ENCODE measurements around the gene TIAM2.

Gene TIAM2

DNA sequence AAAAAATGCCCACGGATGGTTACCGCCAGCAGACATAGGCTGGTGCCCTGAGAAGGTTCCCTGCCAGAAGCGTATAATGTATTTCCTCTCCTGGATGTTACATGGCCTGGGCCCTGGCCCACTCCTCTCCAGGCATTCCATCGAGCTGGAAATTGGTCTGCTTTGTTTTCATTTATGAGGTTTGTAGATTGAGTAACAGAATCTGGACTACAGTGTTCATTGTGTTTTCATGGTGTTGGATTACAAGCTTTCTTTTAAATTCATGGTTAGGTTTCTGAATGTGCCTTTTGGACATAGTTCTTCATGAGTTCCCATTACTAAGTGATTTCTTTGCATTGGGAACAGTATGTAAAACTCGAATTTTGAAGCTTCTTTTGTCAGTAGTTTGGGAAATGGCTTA, 6.4 kb downstream of the TIAM2 start:
- no peak for DNase-seq (ENCODE audit: extremely low read depth, low read depth)
- TF ChIP-seq, protein P1, sequence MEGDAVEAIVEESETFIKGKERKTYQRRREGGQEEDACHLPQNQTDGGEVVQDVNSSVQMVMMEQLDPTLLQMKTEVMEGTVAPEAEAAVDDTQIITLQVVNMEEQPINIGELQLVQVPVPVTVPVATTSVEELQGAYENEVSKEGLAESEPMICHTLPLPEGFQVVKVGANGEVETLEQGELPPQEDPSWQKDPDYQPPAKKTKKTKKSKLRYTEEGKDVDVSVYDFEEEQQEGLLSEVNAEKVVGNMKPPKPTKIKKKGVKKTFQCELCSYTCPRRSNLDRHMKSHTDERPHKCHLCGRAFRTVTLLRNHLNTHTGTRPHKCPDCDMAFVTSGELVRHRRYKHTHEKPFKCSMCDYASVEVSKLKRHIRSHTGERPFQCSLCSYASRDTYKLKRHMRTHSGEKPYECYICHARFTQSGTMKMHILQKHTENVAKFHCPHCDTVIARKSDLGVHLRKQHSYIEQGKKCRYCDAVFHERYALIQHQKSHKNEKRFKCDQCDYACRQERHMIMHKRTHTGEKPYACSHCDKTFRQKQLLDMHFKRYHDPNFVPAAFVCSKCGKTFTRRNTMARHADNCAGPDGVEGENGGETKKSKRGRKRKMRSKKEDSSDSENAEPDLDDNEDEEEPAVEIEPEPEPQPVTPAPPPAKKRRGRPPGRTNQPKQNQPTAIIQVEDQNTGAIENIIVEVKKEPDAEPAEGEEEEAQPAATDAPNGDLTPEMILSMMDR (IDR thresholded peaks at IDR 0.05; ENCODE audit: low read depth, low read length, missing control alignments) = no peak

DNA sequence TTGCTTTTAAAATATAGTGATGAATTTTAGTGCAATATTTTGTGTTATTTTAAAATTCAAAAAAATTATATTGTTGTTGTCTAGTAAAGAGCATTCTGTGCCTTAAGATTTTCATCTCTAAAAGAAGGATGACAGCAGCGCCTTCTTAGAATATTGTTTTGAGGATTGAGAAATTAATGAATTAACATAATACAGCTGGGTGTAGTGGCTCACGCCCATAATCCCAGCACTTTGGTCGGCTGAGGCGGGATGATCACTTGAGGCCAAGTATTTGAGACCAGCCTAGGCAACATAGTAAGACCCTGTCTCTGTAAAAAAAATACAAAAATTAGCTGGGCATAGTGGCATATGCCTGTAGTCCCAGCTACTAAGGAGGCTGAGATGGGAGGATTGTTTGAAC, 6.8 kb downstream of the TIAM2 start:
- TF ChIP-seq, protein P1 (IDR thresholded peaks at IDR 0.05; ENCODE audit: low read depth, low read length, missing control alignments) = no peak
- DNase-seq (ENCODE audit: extremely low read depth, low read depth) = no peak
- no peak overlapping the region for H3K4me3 ChIP-seq (replicated peaks; ENCODE audit: low read depth, low read length)

More for the DNA sequence above, 6.4 kb downstream of the TIAM2 start:
- H3K4me3 ChIP-seq (replicated peaks; ENCODE audit: low read depth, low read length) = no peak overlapping the region

DNA sequence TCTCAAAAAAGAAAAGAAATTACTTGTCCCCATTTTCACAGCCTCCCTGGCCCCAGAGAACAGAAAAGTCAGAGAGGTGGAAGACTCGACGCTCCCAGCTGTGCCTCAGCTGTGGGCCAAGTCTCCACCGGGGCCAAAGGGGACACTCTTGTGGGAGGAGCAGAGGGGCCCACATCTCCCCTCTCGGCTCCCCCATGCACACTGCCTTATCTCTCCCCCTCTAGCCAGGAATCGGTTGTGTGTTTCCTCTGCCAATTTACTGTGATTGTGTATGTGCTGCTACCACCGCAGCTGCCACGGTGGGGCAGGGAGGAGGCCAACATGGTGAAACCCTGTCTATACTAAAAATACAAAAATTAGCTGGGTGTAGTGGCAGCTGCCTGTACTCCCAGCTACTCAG, 8.4 kb downstream of the TIAM2 start:
- DNase-seq (ENCODE audit: extremely low read depth, low read depth) = no peak
- TF ChIP-seq, protein P1 (IDR thresholded peaks at IDR 0.05; ENCODE audit: low read depth, low read length, missing control alignments) = no peak
- H3K4me3 ChIP-seq (replicated peaks; ENCODE audit: low read depth, low read length) = no peak overlapping the region

DNA sequence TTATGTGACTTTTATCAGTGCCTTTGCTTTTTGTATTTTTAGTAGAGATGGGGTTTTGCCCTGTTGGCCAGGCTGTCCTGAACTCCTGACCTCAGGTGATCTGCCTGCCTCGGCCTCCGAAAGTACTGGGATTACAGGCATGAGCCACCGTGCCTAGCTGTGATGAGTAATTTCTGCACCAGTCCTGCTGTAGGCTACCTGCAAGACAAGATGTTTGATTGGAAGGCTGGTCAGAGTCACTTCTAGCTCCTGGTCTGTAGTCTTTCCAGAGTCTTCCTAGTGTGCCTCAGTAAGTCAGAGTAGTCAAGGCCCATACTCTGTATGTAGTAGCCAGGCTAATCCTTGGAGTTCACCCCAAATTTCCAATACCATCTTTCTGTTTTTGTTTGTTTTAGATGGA, 8.9 kb downstream of the TIAM2 start:
- no peak for DNase-seq (ENCODE audit: extremely low read depth, low read depth)
- TF ChIP-seq, protein P1 (IDR thresholded peaks at IDR 0.05; ENCODE audit: low read depth, low read length, missing control alignments) = no peak

DNA sequence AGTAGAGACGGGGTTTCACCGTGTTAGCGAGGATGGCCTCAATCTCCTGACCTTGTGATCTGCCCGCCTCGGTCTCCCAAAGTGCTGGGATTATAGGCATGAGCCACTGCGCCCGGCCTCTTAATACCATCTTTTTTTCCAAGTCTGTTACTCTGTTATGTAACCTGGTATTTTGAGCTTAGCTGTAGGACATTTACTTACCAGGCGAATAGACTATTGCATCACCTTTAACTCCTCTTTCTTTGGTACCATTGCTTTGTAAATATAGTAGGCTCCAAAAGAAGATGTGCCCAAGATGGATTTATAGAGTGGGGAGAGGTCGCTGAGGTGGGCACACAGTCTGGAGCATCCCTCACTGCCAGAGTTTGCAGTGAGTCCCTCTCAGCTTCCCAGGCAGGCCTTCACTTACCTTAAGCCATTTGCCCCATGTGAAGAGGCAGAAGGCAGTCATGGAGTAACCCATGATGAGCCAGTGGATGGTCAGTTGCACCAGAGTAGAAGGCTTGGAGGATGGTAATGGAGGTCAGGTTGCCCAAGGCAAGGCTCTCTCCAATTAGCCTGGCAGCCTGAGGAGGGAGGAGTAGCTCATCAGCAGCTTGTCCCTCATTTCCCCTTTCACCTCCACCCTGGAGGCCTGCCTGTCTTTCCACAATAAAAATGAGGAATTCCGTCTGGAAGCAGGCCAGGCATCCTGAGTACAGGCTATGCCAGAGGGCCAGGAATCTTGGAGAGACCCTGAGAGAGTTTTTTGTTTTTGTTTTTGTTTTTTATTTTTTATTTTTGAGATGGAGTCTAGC, 9.7 kb downstream of the TIAM2 start:
- TF ChIP-seq, protein P1 (IDR thresholded peaks at IDR 0.05; ENCODE audit: low read depth, low read length, missing control alignments) = no peak
- no peak overlapping the region for H3K4me3 ChIP-seq (replicated peaks; ENCODE audit: low read depth, low read length)
- DNase-seq (ENCODE audit: extremely low read depth, low read depth) = no peak

More for the DNA sequence above, 8.9 kb downstream of the TIAM2 start:
- H3K4me3 ChIP-seq (replicated peaks; ENCODE audit: low read depth, low read length) = no peak overlapping the region

DNA sequence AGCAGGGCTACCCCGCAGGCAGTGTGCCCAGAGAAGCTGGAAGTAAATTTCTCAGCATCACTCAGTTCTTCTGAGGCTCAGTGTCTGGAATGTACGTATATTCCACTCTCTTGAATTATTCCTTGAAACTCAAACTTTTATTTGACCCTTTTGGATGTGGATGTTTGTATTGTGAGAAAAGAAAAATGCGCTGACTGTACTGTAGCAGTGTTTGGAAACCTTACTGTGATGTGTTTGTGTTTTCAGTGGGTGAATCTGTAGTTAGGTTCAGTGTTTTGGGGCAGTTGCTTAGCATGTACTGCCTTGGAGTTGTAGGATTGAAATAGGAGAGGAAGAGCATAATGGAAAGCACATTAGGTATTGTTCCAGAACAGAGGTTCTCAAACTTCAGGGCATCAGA, 13.5 kb downstream of the TIAM2 start:
- no peak overlapping the region for H3K4me3 ChIP-seq (replicated peaks; ENCODE audit: low read depth, low read length)
- TF ChIP-seq, protein P1 (IDR thresholded peaks at IDR 0.05; ENCODE audit: low read depth, low read length, missing control alignments) = no peak
- DNase-seq (ENCODE audit: extremely low read depth, low read depth) = no peak

Measured in HFF-Myc (cell line).